AG04450 (cell line): ENCODE measurements around the gene KIF11. TPM values are rescaled to one million over a fixed set of nuclear protein-coding genes. Genes with fewer than 3 reads are reported as not detected.
A peak's percentile ranks its signal among the peaks of the same experiment; 100 is the strongest.

ENCODE experiments used
- CTCF ChIA-PET: fragments of 300-600, 350-600 bp; formaldehyde crosslinking; extraction: SDS; loops from one replicate; lab custom pipeline; 2022; ENCODE audit warnings: antibody characterized with exemption, inconsistent platforms; lab: Charles Lee
- POLR2A ChIA-PET: fragments of 350-600 bp; formaldehyde crosslinking; extraction: SDS; loops from one replicate; lab custom pipeline; 2021; ENCODE audit warnings: antibody characterized with exemption, inconsistent platforms; lab: Yijun Ruan, JAX
- DNase-seq: peaks from one replicate; pipeline ENCODE4 v3.0.0-alpha.2; 2011; ENCODE audit warnings: low read depth, low spot score
- H3K27ac ChIP-seq: one replicate; pipeline ENCODE4 v1.5.1; 2012; ENCODE audit warnings: low read depth, low read length, control low read depth
- H3K27me3 ChIP-seq: one replicate; pipeline ENCODE4 v1.6.0; 2012; ENCODE audit warnings: low read length; ENCODE audit not compliant: control insufficient read depth, insufficient read depth
- H3K4me3 ChIP-seq: 2 replicates; pipeline ENCODE4 v1.5.1; 2011; ENCODE audit warnings: mild to moderate bottlenecking, low read depth, low read length, control low read depth
- H3K9me3 ChIP-seq: 2 replicates; pipeline ENCODE4 v1.5.1; 2012; ENCODE audit warnings: low read length; ENCODE audit not compliant: control insufficient read depth, insufficient read depth
- polyA minus RNA-seq: library from RNA; depleted of rRNA, polyadenylated mRNA; stranded (reverse); fragments of >200 nt; gene quantifications from 2 replicates; pipeline ENCODE4 v1.2.3, GENCODE V29; 2011; rRNA and poly(A)+ RNA removed
- polyA plus RNA-seq: library from polyadenylated mRNA; depleted of rRNA; stranded (reverse); fragments of >200 nt; gene quantifications from 2 replicates; pipeline ENCODE4 v1.2.3, GENCODE V29; 2011; rRNA removed
- TF ChIP-seq, protein P1 (sequence below): IDR thresholded peaks from 2 replicates; pipeline ENCODE4 v1.5.1; 2011; ENCODE audit warnings: low read depth, low read length, control low read depth, inconsistent platforms

KIF11 gene
- 5.2 and 7.6 TPM in 2 replicates for polyA plus RNA-seq
- polyA minus RNA-seq, result 3.0 and 7.5 TPM in 2 replicates

DNA sequence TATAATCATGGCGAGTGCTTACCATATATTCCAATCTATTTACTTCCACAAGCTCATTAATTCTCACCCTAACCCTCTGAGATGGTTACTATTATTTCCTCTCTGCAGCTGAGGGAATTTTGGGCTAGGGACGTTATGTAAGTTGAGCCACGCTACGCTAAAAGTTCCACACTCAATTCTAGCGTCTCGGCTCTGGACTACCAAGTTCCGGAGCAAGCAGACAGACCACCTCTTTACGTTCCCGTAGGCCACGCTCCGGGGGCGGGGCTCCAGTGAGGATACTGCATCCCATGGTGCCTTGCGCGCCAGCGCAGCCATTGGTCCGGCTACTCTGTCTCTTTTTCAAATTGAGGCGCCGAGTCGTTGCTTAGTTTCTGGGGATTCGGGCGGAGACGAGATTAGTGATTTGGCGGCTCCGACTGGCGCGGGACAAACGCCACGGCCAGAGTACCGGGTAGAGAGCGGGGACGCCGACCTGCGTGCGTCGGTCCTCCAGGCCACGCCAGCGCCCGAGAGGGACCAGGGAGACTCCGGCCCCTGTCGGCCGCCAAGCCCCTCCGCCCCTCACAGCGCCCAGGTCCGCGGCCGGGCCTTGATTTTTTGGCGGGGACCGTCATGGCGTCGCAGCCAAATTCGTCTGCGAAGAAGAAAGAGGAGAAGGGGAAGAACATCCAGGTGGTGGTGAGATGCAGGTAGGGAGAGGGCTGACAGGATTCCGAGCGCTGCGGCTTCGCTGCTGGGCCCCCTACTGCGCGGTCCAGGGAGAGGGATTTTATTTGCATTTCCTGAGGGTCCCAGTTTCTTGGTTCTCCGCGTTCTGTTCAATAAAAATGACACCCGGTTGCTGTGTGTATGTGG, at the start of gene KIF11:
KIF11 (plus strand) TSS at position 370 of the 858 bp plus-strand sequence; CDS start at position 616, 246 bp downstream.
- POLR2A ChIA-PET, result interaction anchor here (0.6 to 0.9 kb wide), 2 partner anchors 19 to 21 kb away, joined by 3 to 6 read pairs; no protein-coding TSS in a partner anchor
- peaks cover 4% of the 10 kb centered on the region; the same call in 1 of the 2 replicates for H3K9me3 ChIP-seq
- no peaks in the 10 kb centered on the region for H3K27me3 ChIP-seq
- peak within 1 kb of the TSS; percentile 84 for H3K27ac ChIP-seq
- peak within 1 kb of the TSS; percentile 82 for H3K4me3 ChIP-seq
- CTCF ChIA-PET, result interaction anchor here (0.6 kb wide), 1 partner anchor 251 kb away, joined by 5 read pairs; no protein-coding TSS in a partner anchor
- TF ChIP-seq, protein P1, sequence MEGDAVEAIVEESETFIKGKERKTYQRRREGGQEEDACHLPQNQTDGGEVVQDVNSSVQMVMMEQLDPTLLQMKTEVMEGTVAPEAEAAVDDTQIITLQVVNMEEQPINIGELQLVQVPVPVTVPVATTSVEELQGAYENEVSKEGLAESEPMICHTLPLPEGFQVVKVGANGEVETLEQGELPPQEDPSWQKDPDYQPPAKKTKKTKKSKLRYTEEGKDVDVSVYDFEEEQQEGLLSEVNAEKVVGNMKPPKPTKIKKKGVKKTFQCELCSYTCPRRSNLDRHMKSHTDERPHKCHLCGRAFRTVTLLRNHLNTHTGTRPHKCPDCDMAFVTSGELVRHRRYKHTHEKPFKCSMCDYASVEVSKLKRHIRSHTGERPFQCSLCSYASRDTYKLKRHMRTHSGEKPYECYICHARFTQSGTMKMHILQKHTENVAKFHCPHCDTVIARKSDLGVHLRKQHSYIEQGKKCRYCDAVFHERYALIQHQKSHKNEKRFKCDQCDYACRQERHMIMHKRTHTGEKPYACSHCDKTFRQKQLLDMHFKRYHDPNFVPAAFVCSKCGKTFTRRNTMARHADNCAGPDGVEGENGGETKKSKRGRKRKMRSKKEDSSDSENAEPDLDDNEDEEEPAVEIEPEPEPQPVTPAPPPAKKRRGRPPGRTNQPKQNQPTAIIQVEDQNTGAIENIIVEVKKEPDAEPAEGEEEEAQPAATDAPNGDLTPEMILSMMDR, result no peak
- peak; percentile 85 for DNase-seq

DNA sequence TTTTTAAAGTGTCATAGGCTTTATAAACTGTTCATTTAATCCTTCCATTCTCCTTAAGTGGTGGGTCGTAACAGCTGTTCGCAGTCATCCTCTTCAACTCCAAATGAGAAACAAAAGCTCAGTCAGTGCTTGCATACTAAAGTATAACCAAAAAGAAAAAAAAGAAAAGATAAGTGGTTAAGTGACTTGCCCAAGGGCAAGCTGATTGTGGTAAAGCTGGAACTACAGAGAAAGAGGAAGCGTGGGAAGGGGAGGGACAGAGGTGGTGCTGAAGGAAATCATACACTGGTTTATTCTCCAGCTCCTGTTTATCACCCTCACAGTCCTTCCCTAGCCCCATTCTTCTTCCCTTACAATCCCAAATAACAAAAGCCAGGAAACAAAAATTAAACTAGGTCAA, 48.6 kb upstream of the KIF11 start:
- Histone ChIP-seq H3K27me3 (no peaks in the 10 kb centered on the region), H3K9me3 (no peaks in the 10 kb centered on the region), H3K4me3 (no peak overlapping the region), H3K27ac (no peak overlapping the region)
- ChIA-PET POLR2A (interaction anchor here (0.7 to 1.5 kb wide), 2 partner anchors 16 to 29 kb away, joined by 5 to 6 read pairs; partner anchors contain the start of gene IDE), CTCF (no interaction called here)
- no peak for DNase-seq
- TF ChIP-seq, protein P1, result no peak

DNA sequence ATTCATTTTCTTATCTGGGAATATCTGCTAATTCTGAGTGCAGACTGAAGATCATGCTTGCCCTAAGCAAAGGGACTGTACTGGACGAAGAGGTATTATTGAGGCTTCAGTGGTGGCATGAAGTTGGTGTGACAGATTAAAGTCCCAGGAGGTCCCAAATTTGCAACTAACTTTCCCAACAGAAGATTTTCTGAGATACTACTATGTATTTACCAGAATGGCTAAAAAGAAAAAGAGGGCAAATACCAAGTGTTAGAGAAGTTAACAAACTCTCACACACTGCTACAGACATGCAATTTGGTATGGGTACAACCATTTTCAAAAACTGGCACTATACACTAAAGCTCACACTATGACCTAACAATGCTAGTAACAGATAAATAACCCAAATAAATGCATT, 47.4 kb upstream of the KIF11 start:
- H3K9me3 ChIP-seq, result no peaks in the 10 kb centered on the region
- TF ChIP-seq, protein P1, result no peak
- POLR2A ChIA-PET, result no interaction called here
- H3K4me3 ChIP-seq, result no peak overlapping the region
- CTCF ChIA-PET, result interaction anchor here (0.6 to 1.4 kb wide), 3 partner anchors 15 to 28 kb away, joined by 3 to 5 read pairs (median 3); partner anchors contain the start of gene IDE
- no peaks in the 10 kb centered on the region for H3K27me3 ChIP-seq
- DNase-seq, result no peak
- no peak overlapping the region for H3K27ac ChIP-seq

DNA sequence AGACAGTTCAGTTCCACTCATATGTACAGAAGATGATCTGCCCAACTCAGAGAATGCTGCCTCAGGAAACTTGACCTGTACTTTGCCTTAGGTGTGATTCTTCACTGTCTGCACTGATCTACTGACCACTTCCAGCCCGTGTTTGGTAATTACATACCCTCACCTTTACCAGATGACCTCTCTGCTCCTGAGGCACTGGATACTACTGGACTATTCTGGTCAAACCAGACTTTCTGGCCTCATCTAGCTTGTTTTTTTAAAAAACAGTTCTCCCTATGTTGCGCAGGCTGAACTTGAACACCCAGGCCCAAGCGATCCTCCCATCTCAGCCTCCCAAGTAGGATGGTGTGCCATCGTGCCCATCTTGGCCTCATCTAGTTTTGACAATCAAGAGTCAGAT, 45.3 kb upstream of the KIF11 start:
- Histone ChIP-seq H3K27me3 (no peaks in the 10 kb centered on the region), H3K4me3 (no peak overlapping the region), H3K27ac (no peak overlapping the region), H3K9me3 (no peaks in the 10 kb centered on the region)
- DNase-seq, result no peak
- TF ChIP-seq, protein P1, result no peak
- POLR2A ChIA-PET, result no interaction called here
- CTCF ChIA-PET, result no interaction called here
